K562 (cell line): Measurements from ENCODE around the gene SAMM50.

ENCODE experiments used
- ETV6 ChIP-seq, 3 experiments: fragments of 150-350 bp in 1 of 3; sonication (generic) in 1 of 3; formaldehyde crosslinking in 1 of 3; IDR thresholded peaks; 2 replicates each; pipeline versions ENCODE4 v1.6.1 to v1.8.0; 2014 to 2022; ENCODE audit warnings: borderline replicate concordance in 2 of 3, low read depth in 2 of 3, antibody characterized with exemption in 1 of 3, low read length in 1 of 3, mild to moderate bottlenecking in 1 of 3, missing genetic modification reagents in 1 of 3
- FOXA1 ChIP-seq: fragments of 450-650 bp; IDR thresholded peaks from 2 replicates; pipeline ENCODE4 v1.6.1; 2016; ENCODE audit warnings: mild to moderate bottlenecking, borderline replicate concordance
- MTA3 ChIP-seq: fragments of 450-650 bp; formaldehyde crosslinking; IDR thresholded peaks from 2 replicates; pipeline ENCODE4 v1.6.1; 2017; ENCODE audit warnings: mild to moderate bottlenecking, borderline replicate concordance
- ZNF184 ChIP-seq: sonication (generic); formaldehyde crosslinking; IDR thresholded peaks from 2 replicates; pipeline ENCODE4 v1.5.0; 2020; ENCODE audit warnings: missing genetic modification reagents
- ZNF232 ChIP-seq: sonication (generic); formaldehyde crosslinking; IDR thresholded peaks from 2 replicates; pipeline ENCODE4 v1.8.0; 2022; ENCODE audit warnings: mild to moderate bottlenecking, missing genetic modification reagents
- ZNF41 ChIP-seq: fragments of 250-450 bp; sonication (Bioruptor Pico); conservative IDR thresholded peaks from 2 replicates; pipeline ENCODE4 v1.4.0; 2020; ENCODE audit warnings: mild to moderate bottlenecking
- TF ChIP-seq, protein P1 (sequence below): sonication (generic); formaldehyde crosslinking; IDR thresholded peaks from 2 replicates; pipeline ENCODE4 v1.8.1; 2023; ENCODE audit warnings: mild to moderate bottlenecking, missing genetic modification reagents
- TF ChIP-seq, protein P2 (sequence below), 3 experiments: IDR thresholded peaks in 2 of 3; conservative IDR thresholded peaks in 1 of 3; 2 replicates each; pipeline ENCODE4 v1.5.1; 2011 to 2012; ENCODE audit warnings: low read length in 3 of 3, mild to moderate bottlenecking in 3 of 3, control low read depth in 2 of 3, improper control_type of control experiment in 1 of 3, inconsistent platforms in 1 of 3, low read depth in 1 of 3, mixed read lengths in 1 of 3, moderate library complexity in 1 of 3; ENCODE audit not compliant: insufficient read depth in 2 of 3

DNA sequence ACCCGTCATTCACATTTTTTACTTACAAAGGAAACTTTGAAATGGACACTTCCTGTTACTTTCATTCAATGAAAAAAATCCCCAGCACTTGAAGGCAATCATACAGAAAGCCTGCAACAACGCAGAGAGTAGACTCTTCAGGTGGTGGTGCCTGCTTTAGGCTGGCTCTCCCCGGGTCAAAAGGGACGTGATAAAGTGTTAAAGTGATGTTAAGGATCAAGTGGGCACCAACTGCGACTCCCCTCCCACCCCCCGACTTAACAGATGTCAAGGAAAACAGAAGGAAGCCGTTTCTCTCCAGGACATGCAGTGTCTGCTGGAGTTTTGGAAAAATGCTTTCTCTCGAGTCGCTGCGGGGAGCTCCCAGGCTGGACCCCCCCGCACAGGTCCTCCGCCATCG, 32.1 kb upstream of the SAMM50 start:
- no peak for TF ChIP-seq ZNF232
- no peak for TF ChIP-seq ETV6 (IDR thresholded peaks at IDR 0.05; ENCODE audit: borderline replicate concordance in 1 of 2, low read depth in 2 of 2, low read length in 1 of 2)
- no peak for TF ChIP-seq ETV6 (CRISPR knock-in tag; IDR thresholded peaks at IDR 0.05; ENCODE audit: borderline replicate concordance)
- TF ChIP-seq MTA3: no peak
- TF ChIP-seq, protein P1, sequence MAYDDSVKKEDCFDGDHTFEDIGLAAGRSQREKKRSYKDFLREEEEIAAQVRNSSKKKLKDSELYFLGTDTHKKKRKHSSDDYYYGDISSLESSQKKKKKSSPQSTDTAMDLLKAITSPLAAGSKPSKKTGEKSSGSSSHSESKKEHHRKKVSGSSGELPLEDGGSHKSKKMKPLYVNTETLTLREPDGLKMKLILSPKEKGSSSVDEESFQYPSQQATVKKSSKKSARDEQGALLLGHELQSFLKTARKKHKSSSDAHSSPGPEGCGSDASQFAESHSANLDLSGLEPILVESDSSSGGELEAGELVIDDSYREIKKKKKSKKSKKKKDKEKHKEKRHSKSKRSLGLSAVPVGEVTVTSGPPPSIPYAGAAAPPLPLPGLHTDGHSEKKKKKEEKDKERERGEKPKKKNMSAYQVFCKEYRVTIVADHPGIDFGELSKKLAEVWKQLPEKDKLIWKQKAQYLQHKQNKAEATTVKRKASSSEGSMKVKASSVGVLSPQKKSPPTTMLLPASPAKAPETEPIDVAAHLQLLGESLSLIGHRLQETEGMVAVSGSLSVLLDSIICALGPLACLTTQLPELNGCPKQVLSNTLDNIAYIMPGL (CRISPR knock-in tag): no peak
- TF ChIP-seq, protein P2, sequence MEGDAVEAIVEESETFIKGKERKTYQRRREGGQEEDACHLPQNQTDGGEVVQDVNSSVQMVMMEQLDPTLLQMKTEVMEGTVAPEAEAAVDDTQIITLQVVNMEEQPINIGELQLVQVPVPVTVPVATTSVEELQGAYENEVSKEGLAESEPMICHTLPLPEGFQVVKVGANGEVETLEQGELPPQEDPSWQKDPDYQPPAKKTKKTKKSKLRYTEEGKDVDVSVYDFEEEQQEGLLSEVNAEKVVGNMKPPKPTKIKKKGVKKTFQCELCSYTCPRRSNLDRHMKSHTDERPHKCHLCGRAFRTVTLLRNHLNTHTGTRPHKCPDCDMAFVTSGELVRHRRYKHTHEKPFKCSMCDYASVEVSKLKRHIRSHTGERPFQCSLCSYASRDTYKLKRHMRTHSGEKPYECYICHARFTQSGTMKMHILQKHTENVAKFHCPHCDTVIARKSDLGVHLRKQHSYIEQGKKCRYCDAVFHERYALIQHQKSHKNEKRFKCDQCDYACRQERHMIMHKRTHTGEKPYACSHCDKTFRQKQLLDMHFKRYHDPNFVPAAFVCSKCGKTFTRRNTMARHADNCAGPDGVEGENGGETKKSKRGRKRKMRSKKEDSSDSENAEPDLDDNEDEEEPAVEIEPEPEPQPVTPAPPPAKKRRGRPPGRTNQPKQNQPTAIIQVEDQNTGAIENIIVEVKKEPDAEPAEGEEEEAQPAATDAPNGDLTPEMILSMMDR (IDR thresholded peaks at IDR 0.05 in 2 of 3, conservative IDR thresholded peaks at IDR 0.05 in 1 of 3; ENCODE audit: insufficient read depth in 2 of 3, low read depth in 1 of 3, low read length in 3 of 3): no peak
- no peak for TF ChIP-seq ZNF184 (CRISPR knock-in tag)
- TF ChIP-seq FOXA1: no peak
- no peak for TF ChIP-seq ZNF41
